ENCODE results near the gene DENND4C. TPM values are rescaled to one million over a fixed set of nuclear protein-coding genes. Genes with fewer than 3 reads are reported as not detected.

Gene DENND4C
- total RNA-seq, 3 donors from 2014 or later (not counting 1 experiment from before 2014, with no cell fraction given), result 82.6 to 115 (median 100) TPM

GRCh38 chr9:19201899-19202891 is 28.3 kb upstream of the DENND4C start:
- intact Hi-C loops (cut with micrococcal nuclease), result no loop called here
- Histone ChIP-seq H3K27ac (ENCODE audit: low read length) (no peak overlapping the region), H3K36me3 (ENCODE audit: control insufficient read depth, insufficient read depth, low read length) (no peaks in the 10 kb centered on the region), H3K9me3 (ENCODE audit: control insufficient read depth, insufficient read depth, low read length) (no peaks in the 10 kb centered on the region), H3K4me3 (ENCODE audit: low read length) (no peak overlapping the region), H3K4me1 (ENCODE audit: control insufficient read depth, insufficient read depth, low read length) (no peaks in the 10 kb centered on the region), H3K27me3 (ENCODE audit: control insufficient read depth, insufficient read depth, low read length) (no peaks in the 10 kb centered on the region)
- DNase-seq (no peak), ATAC-seq (no peak)
- TF ChIP-seq, protein P1, sequence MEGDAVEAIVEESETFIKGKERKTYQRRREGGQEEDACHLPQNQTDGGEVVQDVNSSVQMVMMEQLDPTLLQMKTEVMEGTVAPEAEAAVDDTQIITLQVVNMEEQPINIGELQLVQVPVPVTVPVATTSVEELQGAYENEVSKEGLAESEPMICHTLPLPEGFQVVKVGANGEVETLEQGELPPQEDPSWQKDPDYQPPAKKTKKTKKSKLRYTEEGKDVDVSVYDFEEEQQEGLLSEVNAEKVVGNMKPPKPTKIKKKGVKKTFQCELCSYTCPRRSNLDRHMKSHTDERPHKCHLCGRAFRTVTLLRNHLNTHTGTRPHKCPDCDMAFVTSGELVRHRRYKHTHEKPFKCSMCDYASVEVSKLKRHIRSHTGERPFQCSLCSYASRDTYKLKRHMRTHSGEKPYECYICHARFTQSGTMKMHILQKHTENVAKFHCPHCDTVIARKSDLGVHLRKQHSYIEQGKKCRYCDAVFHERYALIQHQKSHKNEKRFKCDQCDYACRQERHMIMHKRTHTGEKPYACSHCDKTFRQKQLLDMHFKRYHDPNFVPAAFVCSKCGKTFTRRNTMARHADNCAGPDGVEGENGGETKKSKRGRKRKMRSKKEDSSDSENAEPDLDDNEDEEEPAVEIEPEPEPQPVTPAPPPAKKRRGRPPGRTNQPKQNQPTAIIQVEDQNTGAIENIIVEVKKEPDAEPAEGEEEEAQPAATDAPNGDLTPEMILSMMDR (IDR thresholded peaks at IDR 0.05), result no peak
- H3K36me3 Mint-ChIP-seq, result no peaks in the 10 kb centered on the region
- WGBS (ENCODE audit: insufficient coverage), result 89% methylated on average over 12 of the region's 13 CpGs
- H3K27me3 Mint-ChIP-seq (ENCODE audit: low read depth in 2 of 2), result no peaks in the 10 kb centered on the region
- H3K4me1 Mint-ChIP-seq, result no peaks in the 10 kb centered on the region
- H3K4me3 Mint-ChIP-seq, result no peak overlapping the region
- no peak overlapping the region for H3K27ac Mint-ChIP-seq
- H3K9me3 Mint-ChIP-seq, result no peaks in the 10 kb centered on the region

GRCh38 chr9:19203058-19203457 is 27.4 kb upstream of the DENND4C start:
- no peak overlapping the region for H3K4me3 ChIP-seq (ENCODE audit: low read length)
- no peaks in the 10 kb centered on the region for H3K27me3 ChIP-seq (ENCODE audit: control insufficient read depth, insufficient read depth, low read length)
- WGBS (ENCODE audit: insufficient coverage), result 92% methylated on average over 5 of the region's 5 CpGs
- ATAC-seq (no peak), DNase-seq (no peak)
- Mint-ChIP-seq H3K36me3 (no peaks in the 10 kb centered on the region), H3K27ac (no peak overlapping the region), H3K27me3 (ENCODE audit: low read depth in 2 of 2) (no peaks in the 10 kb centered on the region), H3K9me3 (no peaks in the 10 kb centered on the region), H3K4me3 (no peak overlapping the region), H3K4me1 (no peaks in the 10 kb centered on the region)
- H3K4me1 ChIP-seq (ENCODE audit: control insufficient read depth, insufficient read depth, low read length), result no peaks in the 10 kb centered on the region
- intact Hi-C loops (cut with micrococcal nuclease), result no loop called here
- H3K9me3 ChIP-seq (ENCODE audit: control insufficient read depth, insufficient read depth, low read length), result no peaks in the 10 kb centered on the region
- H3K36me3 ChIP-seq (ENCODE audit: control insufficient read depth, insufficient read depth, low read length), result no peaks in the 10 kb centered on the region
- TF ChIP-seq, protein P1 (IDR thresholded peaks at IDR 0.05), result no peak
- H3K27ac ChIP-seq (ENCODE audit: low read length), result no peak overlapping the region

GRCh38 chr9:19208653-19209052 is 21.8 kb upstream of the DENND4C start:
- Histone ChIP-seq H3K36me3 (ENCODE audit: control insufficient read depth, insufficient read depth, low read length) (no peaks in the 10 kb centered on the region), H3K9me3 (ENCODE audit: control insufficient read depth, insufficient read depth, low read length) (no peaks in the 10 kb centered on the region), H3K27ac (ENCODE audit: low read length) (no peak overlapping the region), H3K4me3 (ENCODE audit: low read length) (no peak overlapping the region), H3K4me1 (ENCODE audit: control insufficient read depth, insufficient read depth, low read length) (no peaks in the 10 kb centered on the region), H3K27me3 (ENCODE audit: control insufficient read depth, insufficient read depth, low read length) (no peaks in the 10 kb centered on the region)
- no peaks in the 10 kb centered on the region for H3K36me3 Mint-ChIP-seq
- TF ChIP-seq, protein P1 (IDR thresholded peaks at IDR 0.05), result no peak
- 85% methylated on average over 1 of the region's 1 CpG for WGBS (ENCODE audit: insufficient coverage)
- ATAC-seq (no peak), DNase-seq (no peak)
- H3K27ac Mint-ChIP-seq, result no peak overlapping the region
- H3K4me1 Mint-ChIP-seq, result no peaks in the 10 kb centered on the region
- intact Hi-C loops (cut with micrococcal nuclease), result no loop called here
- H3K9me3 Mint-ChIP-seq, result no peaks in the 10 kb centered on the region
- no peak overlapping the region for H3K4me3 Mint-ChIP-seq
- no peaks in the 10 kb centered on the region for H3K27me3 Mint-ChIP-seq (ENCODE audit: low read depth in 2 of 2)
